LNCaP clone FGC (cell line): ENCODE results near the gene LDLRAD4.

Source experiments
- DNase-seq: peaks from one replicate; pipeline ENCODE4 v3.0.0-alpha.2; 2011; ENCODE audit warnings: low read depth
- H3K4me3 ChIP-seq: 2 replicates; pipeline ENCODE4 v1.5.1; 2011; ENCODE audit warnings: mild to moderate bottlenecking, low read depth, low read length, control low read depth
- TF ChIP-seq, protein P1 (sequence below): IDR thresholded peaks from 2 replicates; pipeline ENCODE4 v1.5.1; 2012; ENCODE audit warnings: mild to moderate bottlenecking; ENCODE audit not compliant: control insufficient read depth, insufficient read depth; ENCODE audit errors: extremely low read depth

LDLRAD4 gene

DNA sequence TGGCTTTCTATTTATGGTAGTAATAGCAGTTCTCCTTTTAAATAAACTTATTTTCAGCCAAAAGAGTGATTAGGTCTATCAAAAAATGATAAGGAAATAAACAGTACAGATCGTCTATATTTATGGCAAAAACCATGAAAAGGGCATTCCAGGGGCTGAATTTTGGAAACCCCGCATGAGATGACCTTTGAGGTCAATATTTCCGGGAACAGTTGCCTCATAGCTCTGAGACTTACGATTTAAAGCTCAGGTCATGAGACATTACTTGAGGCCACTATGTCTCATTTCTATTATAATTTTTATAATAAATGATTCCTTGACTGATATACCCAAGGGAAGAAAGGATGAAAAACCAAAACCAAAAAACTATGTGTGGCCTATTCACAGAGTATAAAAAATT lies 101.1 kb downstream of the LDLRAD4 start:
- H3K4me3 ChIP-seq = no peak overlapping the region
- DNase-seq = no peak
- TF ChIP-seq, protein P1, sequence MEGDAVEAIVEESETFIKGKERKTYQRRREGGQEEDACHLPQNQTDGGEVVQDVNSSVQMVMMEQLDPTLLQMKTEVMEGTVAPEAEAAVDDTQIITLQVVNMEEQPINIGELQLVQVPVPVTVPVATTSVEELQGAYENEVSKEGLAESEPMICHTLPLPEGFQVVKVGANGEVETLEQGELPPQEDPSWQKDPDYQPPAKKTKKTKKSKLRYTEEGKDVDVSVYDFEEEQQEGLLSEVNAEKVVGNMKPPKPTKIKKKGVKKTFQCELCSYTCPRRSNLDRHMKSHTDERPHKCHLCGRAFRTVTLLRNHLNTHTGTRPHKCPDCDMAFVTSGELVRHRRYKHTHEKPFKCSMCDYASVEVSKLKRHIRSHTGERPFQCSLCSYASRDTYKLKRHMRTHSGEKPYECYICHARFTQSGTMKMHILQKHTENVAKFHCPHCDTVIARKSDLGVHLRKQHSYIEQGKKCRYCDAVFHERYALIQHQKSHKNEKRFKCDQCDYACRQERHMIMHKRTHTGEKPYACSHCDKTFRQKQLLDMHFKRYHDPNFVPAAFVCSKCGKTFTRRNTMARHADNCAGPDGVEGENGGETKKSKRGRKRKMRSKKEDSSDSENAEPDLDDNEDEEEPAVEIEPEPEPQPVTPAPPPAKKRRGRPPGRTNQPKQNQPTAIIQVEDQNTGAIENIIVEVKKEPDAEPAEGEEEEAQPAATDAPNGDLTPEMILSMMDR = no peak

DNA sequence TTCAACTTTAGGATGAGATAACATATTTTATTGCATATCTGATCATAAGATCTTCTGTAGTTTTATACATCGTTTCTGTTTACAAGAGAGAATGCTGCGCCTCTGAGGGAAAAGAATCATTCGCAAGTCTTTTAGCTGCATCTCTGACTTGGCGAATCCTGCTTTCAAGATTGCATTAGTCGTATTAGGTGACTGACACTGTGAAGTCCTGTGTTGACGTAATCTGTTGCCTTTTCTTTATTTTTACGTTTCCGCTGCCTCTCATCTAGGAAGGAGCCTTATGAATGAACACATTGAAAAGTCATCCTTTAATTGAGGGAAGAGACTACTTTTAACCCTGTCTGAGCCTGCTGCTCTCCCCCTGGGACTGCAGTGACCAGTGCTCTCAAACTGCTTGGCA lies 101.5 kb downstream of the LDLRAD4 start:
- no peak for DNase-seq
- TF ChIP-seq, protein P1 = no peak
- no peak overlapping the region for H3K4me3 ChIP-seq

DNA sequence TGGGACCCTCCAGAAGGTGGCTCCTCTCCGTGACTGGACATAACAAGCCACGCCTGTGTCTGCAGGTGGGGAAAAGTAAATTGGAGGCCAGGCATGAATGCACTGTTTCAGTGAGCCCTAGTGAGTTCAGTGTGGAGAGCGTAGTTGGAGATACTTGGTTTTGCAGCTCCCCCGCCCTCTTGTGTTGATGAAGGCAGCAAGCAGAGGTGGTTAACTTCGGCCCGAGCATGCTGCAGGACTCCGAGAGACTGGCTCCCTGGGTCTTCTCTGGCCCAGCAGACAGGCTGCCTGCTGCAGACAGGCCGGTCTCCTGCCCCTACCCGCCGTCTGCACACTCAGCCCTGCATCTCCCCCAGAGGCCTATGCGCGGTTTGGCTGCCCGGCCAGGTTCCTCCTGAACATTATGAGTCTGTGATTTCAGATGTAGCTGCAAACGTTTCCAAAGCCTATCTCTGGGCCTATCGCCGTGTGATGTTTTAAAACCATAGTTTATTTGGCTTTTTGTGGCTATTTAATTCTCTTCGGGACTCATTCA lies 102.4 kb downstream of the LDLRAD4 start:
- no peak for DNase-seq
- TF ChIP-seq, protein P1 = no peak
- H3K4me3 ChIP-seq = no peak overlapping the region

DNA sequence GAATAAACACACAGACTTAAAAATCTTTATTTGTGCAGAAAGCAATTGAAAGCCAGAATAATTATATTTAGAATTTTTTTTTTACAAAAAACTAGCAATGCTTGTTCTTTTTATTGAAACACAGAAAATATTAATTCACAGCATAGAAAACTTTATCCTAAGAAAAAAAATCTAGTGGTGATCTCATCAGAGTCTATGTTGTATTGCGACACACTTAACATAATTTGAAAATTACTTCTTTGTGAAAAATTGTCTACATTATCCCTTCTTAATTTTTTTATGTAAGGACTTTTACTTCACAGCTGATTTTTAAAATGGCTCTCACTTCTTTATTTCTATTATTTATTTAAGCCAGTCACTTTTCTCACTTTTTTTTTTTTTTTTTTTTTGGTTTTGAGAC lies 103.4 kb downstream of the LDLRAD4 start:
- H3K4me3 ChIP-seq = no peak overlapping the region
- no peak for DNase-seq
- TF ChIP-seq, protein P1 = no peak

DNA sequence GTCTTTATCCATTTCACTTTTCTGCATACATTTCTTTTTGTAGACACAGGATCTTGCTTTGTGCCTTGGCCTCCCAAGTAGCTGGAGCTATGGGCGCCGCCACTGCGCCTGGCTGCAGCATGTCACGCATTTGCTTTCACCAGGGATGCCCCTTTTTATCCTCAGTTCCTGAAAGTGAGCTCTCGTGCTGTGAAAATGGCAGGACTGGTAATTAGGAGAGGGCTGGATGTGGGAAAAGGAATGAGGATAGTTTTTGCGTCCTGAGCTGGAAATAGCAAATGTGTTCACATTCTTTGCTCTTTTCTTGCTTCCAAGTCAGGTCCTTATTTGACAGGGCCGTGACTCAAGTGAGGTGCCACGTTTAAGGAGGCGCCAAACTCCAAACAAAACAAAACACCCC lies 104.6 kb downstream of the LDLRAD4 start:
- DNase-seq = no peak
- TF ChIP-seq, protein P1 = no peak

DNA sequence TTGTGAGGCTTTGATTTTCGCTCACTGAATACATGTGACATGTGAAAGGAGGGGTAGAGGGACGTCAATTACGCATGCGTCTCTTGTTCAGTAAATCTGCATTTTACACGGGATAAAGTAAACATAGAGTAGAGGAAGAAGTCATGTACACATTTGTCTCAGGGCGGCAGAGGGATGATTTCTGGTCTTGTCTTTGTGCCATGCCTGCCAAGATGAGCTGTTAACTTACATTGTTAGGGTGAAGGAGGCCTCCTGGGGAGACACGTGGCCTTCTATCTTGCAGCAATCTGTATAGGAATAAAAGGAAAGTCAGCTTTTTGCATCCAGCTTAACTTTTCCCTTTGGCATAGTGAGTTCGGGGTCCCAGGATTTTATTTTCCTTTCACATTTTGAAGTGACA lies 106.3 kb downstream of the LDLRAD4 start:
- TF ChIP-seq, protein P1 = no peak
- no peak for DNase-seq

More for the DNA sequence above, 104.6 kb downstream of the LDLRAD4 start:
- no peak overlapping the region for H3K4me3 ChIP-seq

DNA sequence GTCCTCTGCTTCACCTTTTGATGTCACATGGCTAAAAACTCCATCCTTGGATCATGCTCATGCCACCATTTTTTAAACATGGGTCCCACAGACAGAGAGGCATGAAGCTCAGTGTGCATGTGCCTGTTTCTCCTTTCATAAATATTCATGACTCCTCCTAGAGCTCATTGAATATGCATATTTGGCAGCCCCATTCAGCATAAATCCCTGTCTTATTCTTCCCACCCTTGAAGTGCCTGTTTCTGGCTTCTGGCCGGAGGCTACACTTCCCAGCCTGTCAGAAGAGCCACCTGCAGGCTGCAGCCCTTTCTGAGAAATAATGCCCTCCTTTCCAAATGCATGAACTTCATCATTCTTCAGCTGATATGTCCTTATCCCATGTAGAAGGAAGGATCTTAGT lies 109.7 kb downstream of the LDLRAD4 start:
- H3K4me3 ChIP-seq = no peak overlapping the region
- no peak for DNase-seq
- TF ChIP-seq, protein P1 = no peak

More for the DNA sequence above, 106.3 kb downstream of the LDLRAD4 start:
- no peak overlapping the region for H3K4me3 ChIP-seq
